ENCODE measurements around the gene LRRC3.

The LRRC3 gene

DNA sequence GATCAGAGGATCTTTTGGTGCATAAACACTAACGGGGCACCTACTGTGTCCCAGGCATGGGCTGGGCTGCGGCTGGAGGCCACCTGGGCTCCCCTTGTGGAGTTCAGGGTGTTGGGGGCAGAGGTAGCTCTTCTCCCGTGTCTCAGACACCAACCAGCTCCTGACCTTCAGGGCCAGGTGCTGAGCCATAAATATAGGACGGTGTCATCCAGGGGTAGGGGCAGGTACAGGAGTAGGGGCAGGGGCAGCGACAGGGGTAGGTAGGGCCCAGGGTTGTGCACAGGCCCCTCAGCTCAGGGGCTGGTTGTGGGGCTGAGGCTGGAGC lies 18.0 kb upstream of the LRRC3 start:
- H3K27ac ChIP-seq (ENCODE audit: low read depth, low read length, poor library complexity, severe bottlenecking) = no peak overlapping the region
- no peak overlapping the region for H3K9ac ChIP-seq (ENCODE audit: low read length)
- H3K4me2 ChIP-seq (ENCODE audit: low read length) = no peak overlapping the region
- TF ChIP-seq EZH2 (IDR thresholded peaks at IDR 0.05; ENCODE audit: borderline replicate concordance, low read length) = no peak
- TF ChIP-seq, protein P1, sequence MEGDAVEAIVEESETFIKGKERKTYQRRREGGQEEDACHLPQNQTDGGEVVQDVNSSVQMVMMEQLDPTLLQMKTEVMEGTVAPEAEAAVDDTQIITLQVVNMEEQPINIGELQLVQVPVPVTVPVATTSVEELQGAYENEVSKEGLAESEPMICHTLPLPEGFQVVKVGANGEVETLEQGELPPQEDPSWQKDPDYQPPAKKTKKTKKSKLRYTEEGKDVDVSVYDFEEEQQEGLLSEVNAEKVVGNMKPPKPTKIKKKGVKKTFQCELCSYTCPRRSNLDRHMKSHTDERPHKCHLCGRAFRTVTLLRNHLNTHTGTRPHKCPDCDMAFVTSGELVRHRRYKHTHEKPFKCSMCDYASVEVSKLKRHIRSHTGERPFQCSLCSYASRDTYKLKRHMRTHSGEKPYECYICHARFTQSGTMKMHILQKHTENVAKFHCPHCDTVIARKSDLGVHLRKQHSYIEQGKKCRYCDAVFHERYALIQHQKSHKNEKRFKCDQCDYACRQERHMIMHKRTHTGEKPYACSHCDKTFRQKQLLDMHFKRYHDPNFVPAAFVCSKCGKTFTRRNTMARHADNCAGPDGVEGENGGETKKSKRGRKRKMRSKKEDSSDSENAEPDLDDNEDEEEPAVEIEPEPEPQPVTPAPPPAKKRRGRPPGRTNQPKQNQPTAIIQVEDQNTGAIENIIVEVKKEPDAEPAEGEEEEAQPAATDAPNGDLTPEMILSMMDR (IDR thresholded peaks at IDR 0.05; ENCODE audit: low read length) = no peak
- no peaks in the 10 kb centered on the region for H3K9me3 ChIP-seq (ENCODE audit: low read length)
- no peaks in the 10 kb centered on the region for H3K4me1 ChIP-seq (ENCODE audit: insufficient read depth, low read length, severe bottlenecking)
- no peaks in the 10 kb centered on the region for H3F3A ChIP-seq (ENCODE audit: insufficient read depth, low read length)
- no peak overlapping the region for H2AFZ ChIP-seq (ENCODE audit: low read length)
- no peaks in the 10 kb centered on the region for H3K79me2 ChIP-seq (ENCODE audit: insufficient read depth, low read length)
- no peaks in the 10 kb centered on the region for H4K20me1 ChIP-seq (ENCODE audit: insufficient read depth, low read length)
- H3K36me3 ChIP-seq (ENCODE audit: insufficient read depth, low read length) = no peaks in the 10 kb centered on the region
- H3K4me3 ChIP-seq (ENCODE audit: low read depth, low read length, poor library complexity, severe bottlenecking) = no peak overlapping the region
- H3K9me2 ChIP-seq (ENCODE audit: low read depth, low read length) = no peaks in the 10 kb centered on the region
- no peaks in the 10 kb centered on the region for H3K27me3 ChIP-seq (ENCODE audit: insufficient read depth, low read length)

DNA sequence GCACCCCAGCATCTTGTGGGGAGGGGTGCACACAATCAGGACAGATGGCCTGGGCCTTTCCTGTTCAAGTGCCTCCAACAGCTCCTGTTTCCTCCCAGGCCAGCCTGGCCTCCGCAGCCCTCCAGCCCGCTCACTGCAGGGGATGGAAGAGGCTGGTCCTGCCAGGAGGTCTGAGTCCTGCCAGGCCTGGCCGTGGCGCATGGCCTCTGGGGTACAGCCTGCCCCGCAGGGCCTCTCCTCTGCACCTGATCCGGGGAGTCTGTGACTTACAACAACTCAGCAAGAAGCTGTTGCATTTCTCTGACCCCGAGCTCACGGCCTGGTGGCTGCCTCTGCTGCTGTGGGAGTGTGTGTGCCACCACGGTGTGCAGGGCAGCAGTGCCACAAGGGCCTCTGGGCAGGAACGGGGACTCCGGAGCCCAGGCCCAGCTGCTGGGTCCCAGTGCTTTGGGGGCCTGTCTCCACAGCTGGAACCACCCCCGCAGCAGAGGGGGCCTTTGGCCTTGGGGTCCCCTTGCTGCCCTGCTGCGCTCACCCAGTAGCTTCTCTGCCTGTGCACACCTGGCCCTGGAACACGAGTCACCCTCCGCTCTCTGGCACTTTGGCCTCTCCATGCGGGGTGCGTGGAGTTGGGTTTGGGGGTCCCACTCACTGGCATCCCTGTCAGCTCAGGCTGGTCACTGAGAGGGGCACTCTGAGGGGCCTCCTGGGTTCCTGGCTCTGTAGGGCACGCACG lies 17.4 kb upstream of the LRRC3 start:
- no peaks in the 10 kb centered on the region for H3K79me2 ChIP-seq (ENCODE audit: insufficient read depth, low read length)
- H3K9me3 ChIP-seq (ENCODE audit: low read length) = no peaks in the 10 kb centered on the region
- H3K9me2 ChIP-seq (ENCODE audit: low read depth, low read length) = no peaks in the 10 kb centered on the region
- H3K9ac ChIP-seq (ENCODE audit: low read length) = no peak overlapping the region
- H4K20me1 ChIP-seq (ENCODE audit: insufficient read depth, low read length) = no peaks in the 10 kb centered on the region
- TF ChIP-seq, protein P1 (IDR thresholded peaks at IDR 0.05; ENCODE audit: low read length) = no peak
- TF ChIP-seq EZH2 (IDR thresholded peaks at IDR 0.05; ENCODE audit: borderline replicate concordance, low read length) = no peak
- H3F3A ChIP-seq (ENCODE audit: insufficient read depth, low read length) = no peaks in the 10 kb centered on the region
- H3K4me2 ChIP-seq (ENCODE audit: low read length) = no peak overlapping the region
- H3K36me3 ChIP-seq (ENCODE audit: insufficient read depth, low read length) = no peaks in the 10 kb centered on the region
- no peaks in the 10 kb centered on the region for H3K4me1 ChIP-seq (ENCODE audit: insufficient read depth, low read length, severe bottlenecking)
- H3K27ac ChIP-seq (ENCODE audit: low read depth, low read length, poor library complexity, severe bottlenecking) = no peak overlapping the region
- H2AFZ ChIP-seq (ENCODE audit: low read length) = no peak overlapping the region
- no peak overlapping the region for H3K4me3 ChIP-seq (ENCODE audit: low read depth, low read length, poor library complexity, severe bottlenecking)
- H3K27me3 ChIP-seq (ENCODE audit: insufficient read depth, low read length) = no peaks in the 10 kb centered on the region

DNA sequence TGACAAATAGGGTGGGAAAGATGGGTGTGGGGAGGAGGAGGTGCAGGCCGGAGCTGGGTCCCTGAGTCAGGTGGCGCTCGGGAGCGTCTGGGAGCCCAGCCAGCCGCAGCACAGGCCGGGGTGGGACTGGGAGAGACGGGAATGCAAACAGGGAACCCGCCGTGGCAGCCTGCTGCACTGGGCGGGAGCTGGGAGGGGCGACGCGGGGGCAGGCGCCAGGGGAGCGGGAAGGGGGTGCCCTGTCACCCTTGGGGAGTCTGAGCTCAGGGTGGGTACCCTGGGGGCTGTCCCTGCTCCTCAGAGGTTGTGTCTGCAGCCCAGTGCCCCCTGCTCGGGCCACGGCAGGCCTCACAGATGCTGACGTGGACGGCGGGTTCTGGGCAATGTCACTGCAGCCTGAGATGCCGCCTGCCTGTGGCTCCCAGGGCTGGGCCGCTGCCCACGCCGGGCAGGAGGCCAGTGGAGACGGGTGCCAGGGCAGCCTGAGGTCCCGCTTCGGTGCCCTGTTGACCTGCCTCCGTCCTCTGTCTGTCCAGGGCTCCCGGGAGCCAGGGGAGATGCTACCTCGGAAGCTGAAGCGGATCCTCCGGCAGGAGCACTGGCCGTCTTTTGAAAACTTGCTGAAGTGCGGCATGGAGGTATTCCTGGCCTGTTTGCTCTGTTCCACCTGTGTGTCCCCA lies 16.6 kb upstream of the LRRC3 start:
- TF ChIP-seq, protein P1 (IDR thresholded peaks at IDR 0.05; ENCODE audit: low read length) = no peak
- TF ChIP-seq EZH2 (IDR thresholded peaks at IDR 0.05; ENCODE audit: borderline replicate concordance, low read length) = no peak

More for the DNA sequence above, 16.6 kb upstream of the LRRC3 start:
- Histone ChIP-seq H2AFZ (ENCODE audit: low read length) (no peak overlapping the region), H3K9me3 (ENCODE audit: low read length) (no peaks in the 10 kb centered on the region), H3K27me3 (ENCODE audit: insufficient read depth, low read length) (no peaks in the 10 kb centered on the region), H3K4me3 (ENCODE audit: low read depth, low read length, poor library complexity, severe bottlenecking) (no peak overlapping the region), H3K79me2 (ENCODE audit: insufficient read depth, low read length) (no peaks in the 10 kb centered on the region), H3K9me2 (ENCODE audit: low read depth, low read length) (no peaks in the 10 kb centered on the region), H3K27ac (ENCODE audit: low read depth, low read length, poor library complexity, severe bottlenecking) (no peak overlapping the region), H3K9ac (ENCODE audit: low read length) (no peak overlapping the region), H3K4me1 (ENCODE audit: insufficient read depth, low read length, severe bottlenecking) (no peaks in the 10 kb centered on the region), H4K20me1 (ENCODE audit: insufficient read depth, low read length) (no peaks in the 10 kb centered on the region), H3K4me2 (ENCODE audit: low read length) (no peak overlapping the region), H3F3A (ENCODE audit: insufficient read depth, low read length) (no peaks in the 10 kb centered on the region), H3K36me3 (ENCODE audit: insufficient read depth, low read length) (no peaks in the 10 kb centered on the region)
